Vagina (tissue), 2 donors: ENCODE data around the gene CATSPERB.

Source experiments
- POLR2A ChIP-seq, 2 donors: fragments of 450-650 bp; IDR thresholded peaks; one replicate each; pipeline ENCODE4 v1.6.1; 2017; ENCODE audit warnings: antibody characterized with exemption in 2 of 2, mild to moderate bottlenecking in 2 of 2, moderate library complexity in 2 of 2
- TF ChIP-seq, protein P1 (sequence below), 3 experiments: fragments of 450-650 bp in 2 of 3; fragments of 200-600 bp in 1 of 3; sonication (generic) in 1 of 3; IDR thresholded peaks; one replicate each; pipeline ENCODE4 v1.5.1; 2017 to 2019; ENCODE audit warnings: antibody characterized with exemption in 3 of 3, mild to moderate bottlenecking in 2 of 3, moderate library complexity in 2 of 3

DNA sequence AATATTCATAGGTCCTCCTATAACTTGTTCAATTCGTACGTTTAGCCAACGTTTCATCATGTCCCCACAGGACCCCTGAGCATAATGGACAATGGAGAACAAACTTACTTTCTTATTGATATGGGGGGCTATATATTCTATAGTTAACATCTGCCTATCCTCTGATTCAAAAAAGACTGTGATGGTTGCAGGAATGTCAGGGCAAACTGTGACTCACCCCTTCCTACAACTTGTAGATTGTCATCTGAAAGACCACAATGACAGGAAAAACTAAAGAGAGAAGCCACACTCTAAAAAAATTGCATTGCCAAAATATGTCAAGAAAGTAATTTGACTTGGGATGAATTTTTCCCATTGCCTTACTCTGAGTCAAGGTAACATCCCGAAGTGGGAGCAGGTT, 50.8 kb downstream of the CATSPERB start:
- TF ChIP-seq, protein P1, sequence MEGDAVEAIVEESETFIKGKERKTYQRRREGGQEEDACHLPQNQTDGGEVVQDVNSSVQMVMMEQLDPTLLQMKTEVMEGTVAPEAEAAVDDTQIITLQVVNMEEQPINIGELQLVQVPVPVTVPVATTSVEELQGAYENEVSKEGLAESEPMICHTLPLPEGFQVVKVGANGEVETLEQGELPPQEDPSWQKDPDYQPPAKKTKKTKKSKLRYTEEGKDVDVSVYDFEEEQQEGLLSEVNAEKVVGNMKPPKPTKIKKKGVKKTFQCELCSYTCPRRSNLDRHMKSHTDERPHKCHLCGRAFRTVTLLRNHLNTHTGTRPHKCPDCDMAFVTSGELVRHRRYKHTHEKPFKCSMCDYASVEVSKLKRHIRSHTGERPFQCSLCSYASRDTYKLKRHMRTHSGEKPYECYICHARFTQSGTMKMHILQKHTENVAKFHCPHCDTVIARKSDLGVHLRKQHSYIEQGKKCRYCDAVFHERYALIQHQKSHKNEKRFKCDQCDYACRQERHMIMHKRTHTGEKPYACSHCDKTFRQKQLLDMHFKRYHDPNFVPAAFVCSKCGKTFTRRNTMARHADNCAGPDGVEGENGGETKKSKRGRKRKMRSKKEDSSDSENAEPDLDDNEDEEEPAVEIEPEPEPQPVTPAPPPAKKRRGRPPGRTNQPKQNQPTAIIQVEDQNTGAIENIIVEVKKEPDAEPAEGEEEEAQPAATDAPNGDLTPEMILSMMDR (IDR thresholded peaks at IDR 0.05), result no peak
- TF ChIP-seq POLR2A (IDR thresholded peaks at IDR 0.05), result no peak
